ENCODE measurements around the gene CAMKMT.
A peak's percentile ranks its signal among the peaks of the same experiment; 100 is the strongest.

Gene CAMKMT

DNA sequence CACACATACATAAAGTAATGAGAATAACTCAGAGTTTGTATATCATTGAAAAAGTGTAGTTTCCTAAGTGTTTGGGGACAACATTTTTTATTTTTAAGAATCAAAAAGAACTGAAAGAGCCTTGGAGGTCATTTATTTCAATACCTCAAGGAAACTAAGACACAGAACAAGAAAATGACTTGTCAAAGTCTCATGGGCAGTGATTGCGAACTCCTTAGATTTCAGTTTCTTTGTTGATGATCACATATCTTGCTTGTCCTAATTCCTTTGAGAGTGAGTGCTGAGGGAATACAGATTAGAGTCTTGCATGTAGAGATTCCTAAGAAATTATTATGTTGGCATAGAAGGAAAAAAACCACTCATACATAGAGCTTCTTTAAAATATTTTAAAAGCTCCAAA, 243.8 kb downstream of the CAMKMT start:
- DNase-seq = no peak

- DNase-seq = no peak
These were observed 250.5 kb downstream of the CAMKMT start for GRCh38 chr2:44612276-44612675.

DNA sequence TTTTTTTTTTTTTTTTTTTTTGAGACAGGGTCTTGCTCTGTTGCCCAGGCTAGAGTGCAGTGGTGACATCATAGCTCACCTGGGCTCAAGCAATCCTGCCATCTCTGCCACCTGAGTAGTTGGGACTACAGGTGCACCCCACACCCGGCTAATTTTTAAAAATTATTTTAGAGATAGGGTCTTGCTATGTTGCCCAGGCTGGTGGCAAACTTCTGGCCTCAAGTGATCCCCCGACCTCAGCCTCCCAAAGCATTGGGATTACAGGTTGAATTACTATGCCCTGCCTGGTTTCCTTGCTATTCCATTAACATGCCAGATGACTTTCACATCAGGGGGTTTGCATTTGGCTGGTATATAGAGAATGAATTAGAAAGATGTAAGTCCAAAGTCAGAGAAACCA, 253.2 kb downstream of the CAMKMT start:
- no peak for DNase-seq

DNA sequence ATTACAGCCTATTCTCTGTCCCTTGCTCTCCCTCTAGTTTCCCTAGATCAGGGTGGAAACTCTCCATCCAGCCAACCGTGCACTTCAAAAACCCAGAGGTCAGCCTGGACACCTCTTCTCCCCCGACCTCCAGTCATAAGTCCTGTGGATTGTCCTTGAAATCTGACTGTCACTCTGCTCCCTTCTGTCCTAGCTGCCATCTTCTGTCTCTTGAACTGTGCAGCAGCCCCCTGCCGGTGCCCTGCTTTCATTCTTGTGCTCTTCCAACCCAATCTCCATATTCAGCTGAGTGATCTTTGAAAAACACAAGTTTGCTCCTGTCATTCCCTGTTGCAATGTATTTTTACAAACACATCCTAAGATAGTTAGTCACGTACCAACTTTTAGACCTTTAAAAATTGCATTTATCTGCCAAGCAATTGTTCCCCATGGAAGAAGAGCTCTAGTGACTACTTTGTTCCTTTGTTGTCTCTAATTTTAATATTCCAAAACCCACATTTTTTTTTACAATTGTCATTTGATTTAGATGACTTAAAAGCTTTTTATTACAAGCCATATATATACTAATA, 254.3 kb downstream of the CAMKMT start:
- no peak for DNase-seq

DNA sequence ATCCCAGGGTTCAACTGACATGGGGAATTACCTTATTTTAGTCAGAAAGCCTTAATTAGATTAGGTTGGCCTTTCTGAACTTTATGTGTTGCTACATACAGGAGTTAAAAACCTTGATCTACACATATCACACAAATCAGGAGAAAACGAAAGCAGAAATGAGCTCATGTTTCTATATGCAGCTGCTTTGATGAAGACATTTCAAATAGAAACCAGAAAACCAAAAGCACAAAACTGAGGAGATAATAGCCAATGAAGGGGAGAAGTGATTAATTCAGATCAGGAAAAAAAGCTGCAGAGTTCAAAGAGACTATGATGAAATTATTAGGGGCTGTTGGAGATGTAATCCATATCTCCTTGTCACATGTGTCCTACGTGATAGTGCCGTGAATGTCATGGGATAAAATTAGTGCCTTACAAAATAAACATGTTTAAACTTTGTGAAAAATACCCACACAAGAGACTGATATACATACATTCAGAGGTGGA, 255.0 kb downstream of the CAMKMT start:
- no peak for DNase-seq

- no peak for DNase-seq
These were observed 256.7 kb downstream of the CAMKMT start for GRCh38 chr2:44618251-44619023.

DNA sequence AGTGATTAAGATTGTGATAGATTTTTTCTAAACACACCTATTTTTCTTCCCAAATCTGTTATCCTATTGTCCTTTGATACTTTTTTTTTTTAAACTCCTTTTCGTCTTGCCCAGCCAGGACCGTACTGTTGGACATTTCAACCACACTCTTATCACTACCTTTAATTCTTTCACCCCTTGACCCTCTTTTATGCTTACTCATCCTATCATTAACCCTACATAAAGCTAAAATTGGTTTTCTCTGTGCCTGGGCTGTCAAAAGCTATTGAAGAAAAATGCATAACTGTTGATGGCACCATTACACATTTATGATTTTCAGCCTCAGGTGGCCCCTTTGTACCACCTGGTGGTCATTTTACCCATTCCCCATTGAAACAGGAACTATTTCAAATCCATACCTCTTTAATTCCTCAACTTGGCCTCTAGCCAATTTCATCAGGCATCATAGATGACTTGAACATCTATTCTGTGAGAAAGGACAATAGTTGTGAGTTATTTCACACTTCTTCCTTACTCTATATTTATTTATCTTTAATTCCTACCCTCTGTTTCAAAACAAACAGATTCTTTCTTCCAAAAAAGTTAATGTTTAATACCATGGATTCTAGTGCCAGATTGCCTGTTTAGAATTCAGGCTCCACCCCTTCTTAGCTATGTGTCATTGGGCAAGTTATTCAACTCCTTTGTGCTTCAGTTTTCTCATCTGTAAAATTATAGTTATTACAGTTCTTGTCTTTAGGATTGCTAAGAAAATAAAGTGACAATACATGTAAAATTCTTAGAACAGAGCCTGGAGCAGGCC, 258.6 kb downstream of the CAMKMT start:
- peak; percentile 3 for DNase-seq

- no peak for DNase-seq
These were observed 262.0 kb downstream of the CAMKMT start for GRCh38 chr2:44623622-44624351.

GRCh38 chr2:44628297-44628696, 266.6 kb downstream of the CAMKMT start:
- no peak for DNase-seq

DNA sequence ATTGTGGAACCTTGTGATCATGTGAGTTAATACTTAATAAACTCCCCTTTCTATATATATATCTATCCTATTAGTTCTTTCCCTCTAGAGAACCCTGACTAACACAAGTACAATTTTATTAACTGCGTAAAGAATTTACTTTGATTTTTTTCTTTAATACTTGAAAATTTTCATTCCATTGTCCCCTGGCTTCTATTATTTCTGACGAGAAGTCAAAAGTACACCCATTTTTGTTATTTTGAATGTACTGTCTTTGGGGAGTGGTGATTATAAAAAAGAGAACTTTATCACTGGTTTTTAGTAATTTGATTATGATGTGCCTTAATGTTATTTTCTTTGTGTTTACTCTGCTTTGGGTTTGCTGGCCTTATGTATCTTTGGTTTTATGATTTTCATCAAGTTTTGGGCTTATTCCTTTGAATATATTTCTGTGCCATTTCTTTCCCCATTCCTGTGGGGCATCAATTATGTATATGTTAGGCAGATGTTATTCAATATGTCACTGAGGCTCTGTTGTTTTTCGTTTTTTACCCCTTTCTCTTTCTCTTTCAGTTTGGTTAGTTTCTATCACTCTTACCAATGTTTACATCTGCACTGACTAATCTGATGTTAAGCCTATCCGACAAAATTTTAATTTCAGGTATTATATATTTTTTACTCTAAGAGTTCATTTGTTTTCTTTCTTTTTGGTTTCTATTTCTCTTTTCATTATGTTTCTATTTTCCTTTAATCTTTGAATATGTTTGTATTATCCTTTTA, 271.4 kb downstream of the CAMKMT start:
- DNase-seq = no peak

DNA sequence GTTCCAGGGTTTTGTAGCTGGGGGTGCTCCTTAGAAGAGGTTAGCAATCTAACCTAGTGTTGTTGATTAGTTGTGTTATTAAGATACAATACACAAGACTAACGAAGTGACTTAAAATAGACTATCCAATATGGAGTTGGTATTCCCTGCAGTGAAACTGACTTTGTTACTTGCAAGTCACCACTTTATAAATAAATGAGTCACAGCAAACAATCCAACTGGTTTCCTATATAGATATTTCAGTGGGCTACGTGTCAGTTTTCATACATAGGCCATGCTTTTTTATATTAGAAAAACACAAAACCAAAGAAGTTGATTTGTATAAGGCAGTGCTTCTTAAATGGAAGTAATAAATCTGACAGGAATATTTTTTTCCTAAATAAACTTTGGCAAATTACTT, 274.0 kb downstream of the CAMKMT start:
- no peak for DNase-seq

DNA sequence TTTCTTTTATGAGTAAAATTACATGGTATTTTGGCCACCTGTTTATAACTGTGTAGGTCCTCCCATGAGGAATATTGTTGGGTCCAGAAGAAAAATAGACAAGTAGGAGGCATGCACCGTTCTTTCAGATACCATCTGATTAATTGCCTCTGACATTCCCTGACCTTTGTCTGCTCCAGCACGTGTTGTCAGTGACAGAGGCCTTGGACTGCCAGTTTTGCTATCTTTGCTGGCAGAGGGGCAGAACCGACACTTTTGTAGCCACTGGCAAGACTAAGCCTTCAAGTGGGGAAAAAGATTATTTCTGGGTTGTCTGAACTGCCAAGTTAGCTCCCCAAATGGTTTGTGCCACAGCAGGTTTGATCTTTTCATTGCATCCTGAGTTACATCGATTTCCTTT, 276.9 kb downstream of the CAMKMT start:
- DNase-seq = peak; percentile 55

- no peak for DNase-seq
These were observed 277.7 kb downstream of the CAMKMT start for GRCh38 chr2:44639399-44639798.

DNA sequence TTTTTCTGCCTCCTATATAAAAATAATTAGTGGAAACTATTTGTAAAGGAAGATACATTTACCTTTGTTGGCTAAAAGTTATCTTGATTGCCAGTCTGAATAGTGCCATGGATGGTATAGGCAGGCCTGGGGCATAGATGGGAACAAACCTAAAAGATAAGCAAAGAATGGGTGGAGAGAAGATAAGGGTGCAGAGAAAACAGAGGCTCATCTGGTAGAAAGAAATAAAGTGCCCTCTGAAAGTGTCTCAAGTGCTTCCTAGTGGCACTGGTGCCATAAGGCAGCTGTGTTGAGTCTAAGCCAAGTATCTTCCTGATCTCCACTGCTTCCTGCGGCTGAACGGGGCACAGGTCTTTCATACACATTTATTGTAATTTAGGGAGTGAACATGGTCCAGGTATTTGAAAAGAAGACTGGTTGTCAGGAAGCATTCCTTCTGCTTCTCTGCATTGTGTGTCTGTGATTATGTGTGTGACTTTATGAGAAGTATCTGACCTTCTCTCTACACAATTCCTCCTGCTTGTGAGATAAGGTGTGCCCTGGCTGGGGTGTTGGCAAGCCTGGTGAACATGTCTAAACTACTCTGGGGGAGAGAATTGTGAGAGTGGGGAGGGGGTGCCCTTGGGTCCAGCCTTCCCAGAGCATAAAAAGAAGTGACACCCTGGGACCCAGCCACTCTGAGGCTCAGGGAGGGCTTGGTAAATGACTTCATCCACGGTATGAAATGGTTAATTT, 280.5 kb downstream of the CAMKMT start:
- peak; percentile 14 for DNase-seq

DNA sequence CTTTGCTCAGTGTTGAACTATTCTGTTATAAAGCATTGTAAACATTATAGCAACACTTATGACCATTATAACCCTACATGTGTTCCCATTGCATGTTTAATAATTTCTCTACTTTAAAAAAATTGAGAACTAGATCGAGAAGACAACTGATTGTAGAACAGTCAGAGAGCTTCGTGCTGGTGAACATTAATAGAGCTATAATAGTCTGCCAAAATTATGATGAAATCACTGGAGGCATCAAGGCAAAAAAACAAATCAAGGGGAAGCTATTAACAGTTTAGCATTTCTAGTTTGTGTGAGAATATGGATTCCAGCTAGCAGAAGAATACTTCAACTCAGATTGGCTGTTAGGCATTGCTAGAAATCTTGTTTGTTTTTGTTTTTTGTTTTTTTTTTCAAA, 284.2 kb downstream of the CAMKMT start:
- no peak for DNase-seq

DNA sequence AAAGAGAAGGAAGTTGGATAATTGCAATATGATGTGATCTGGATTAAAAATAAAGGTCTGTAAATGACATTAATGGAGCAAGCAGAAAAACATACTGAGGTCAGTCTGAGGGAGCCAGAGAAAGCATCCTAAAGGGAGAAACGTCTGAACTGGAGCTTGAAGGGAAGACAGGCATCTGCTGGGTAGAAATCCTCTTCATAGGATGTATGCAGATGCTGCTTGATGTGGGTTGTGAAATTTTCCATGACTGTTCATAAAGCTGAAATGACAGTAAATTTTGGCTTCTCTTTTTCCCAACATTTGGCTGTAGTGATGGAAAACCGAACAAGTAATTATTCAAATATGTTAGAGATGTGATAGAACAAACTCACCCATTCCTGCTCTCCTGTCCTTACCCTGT, 287.6 kb downstream of the CAMKMT start:
- no peak for DNase-seq

DNA sequence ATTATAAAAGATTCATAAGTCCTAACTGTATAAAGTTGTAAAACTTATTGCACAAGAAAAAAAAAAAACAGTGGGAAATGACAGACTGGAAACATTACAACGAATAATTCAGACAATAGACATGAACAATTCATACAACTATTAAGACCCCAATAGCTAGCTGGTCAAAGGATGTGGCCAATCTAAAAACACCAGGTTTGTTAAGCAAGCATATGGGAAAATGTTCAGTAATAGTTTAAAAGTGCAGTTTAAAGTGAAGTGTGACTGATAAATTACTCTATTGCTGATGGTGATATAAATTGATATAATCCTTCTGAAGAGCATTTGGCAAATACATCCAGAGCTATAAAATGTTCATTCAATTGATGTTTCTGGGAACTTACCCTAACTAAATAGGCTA, 289.0 kb downstream of the CAMKMT start:
- no peak for DNase-seq

DNA sequence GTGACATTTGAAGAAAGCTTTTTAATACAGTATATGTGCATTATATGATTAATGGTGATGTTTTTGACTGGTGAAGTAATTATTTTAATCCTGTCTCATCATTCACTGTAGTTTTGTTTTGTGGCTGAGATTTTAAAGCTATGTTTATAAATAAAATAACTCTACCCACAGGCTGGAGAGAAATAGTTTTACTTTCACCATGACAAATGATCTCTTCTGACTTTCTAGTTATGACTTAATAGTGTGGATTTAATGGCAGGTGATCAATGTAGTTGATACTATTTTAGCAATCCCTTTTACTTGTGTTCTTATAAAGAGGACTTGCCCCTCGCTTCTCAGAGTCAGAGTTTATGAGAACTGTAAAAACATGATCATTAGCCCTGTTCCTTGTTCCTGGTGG, 290.2 kb downstream of the CAMKMT start:
- no peak for DNase-seq

DNA sequence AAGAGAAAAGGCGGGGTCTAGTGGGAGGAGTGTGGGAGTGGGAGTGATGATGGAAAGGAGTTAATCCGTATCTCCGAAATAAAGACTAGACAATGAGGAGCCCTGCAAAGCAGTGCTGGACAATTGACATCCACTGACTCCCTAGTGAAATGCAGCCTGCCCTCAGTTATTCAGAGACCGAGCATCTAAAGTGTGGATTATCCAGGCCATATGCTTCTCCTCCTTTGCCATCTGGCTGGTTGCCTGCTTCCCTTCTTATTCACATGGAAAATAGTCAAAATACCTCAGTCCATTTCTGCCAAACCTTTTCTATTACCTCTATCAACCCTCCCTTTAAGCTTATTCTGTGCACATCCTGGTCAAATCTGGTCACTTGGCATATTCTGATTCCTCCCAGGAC, 291.0 kb downstream of the CAMKMT start:
- no peak for DNase-seq

DNA sequence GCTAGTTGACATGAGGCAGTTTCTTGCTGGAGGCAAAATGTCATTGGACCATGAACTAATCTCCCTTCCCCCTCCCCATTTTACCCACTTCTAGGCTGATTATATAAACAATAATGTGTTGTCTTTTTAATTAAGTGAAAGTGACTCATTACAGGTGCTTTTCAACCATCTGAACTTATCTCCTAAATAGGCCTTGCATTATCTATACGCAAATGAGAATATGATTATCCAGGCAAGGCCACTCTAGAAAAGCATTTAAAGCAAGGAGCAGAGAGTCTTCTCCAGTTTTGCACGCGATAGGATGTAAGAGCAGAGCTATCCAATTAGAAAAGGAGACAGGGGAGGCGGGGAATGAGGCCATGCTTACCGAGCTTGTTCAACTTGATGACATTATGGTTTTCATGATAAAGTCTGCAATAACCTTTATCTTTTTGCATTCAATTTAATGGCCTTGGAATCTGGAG, 293.7 kb downstream of the CAMKMT start:
- no peak for DNase-seq

- no peak for DNase-seq
These were observed 294.7 kb downstream of the CAMKMT start for GRCh38 chr2:44656460-44656859.

All from hematopoietic multipotent progenitor cell treated with erythropoietin and hydrocortisone succinate and interleukin-3 and kit ligand, for 6 days (in vitro differentiated cells).